ENCODE data around the gene SCNM1.
"Not testable (repeated sequence)": the region's sequence is repeated elsewhere in the genome, so short reads cannot be mapped to it uniquely, and the experiment has no call there.

Gene SCNM1

GRCh38 chr1:151146412-151147131 lies 19.4 kb upstream of the SCNM1 start, which contains the start of gene SEMA6C:
TSS of gene SEMA6C (minus strand) at chr1:151146631. CDS start at chr1:151142621, 4,010 bp downstream.
- DNase-seq (ENCODE audit: low read depth): peak; percentile 79

GRCh38 chr1:151147132-151147503 lies 18.8 kb upstream of the SCNM1 start:
- DNase-seq (ENCODE audit: low read depth): no peak

DNA sequence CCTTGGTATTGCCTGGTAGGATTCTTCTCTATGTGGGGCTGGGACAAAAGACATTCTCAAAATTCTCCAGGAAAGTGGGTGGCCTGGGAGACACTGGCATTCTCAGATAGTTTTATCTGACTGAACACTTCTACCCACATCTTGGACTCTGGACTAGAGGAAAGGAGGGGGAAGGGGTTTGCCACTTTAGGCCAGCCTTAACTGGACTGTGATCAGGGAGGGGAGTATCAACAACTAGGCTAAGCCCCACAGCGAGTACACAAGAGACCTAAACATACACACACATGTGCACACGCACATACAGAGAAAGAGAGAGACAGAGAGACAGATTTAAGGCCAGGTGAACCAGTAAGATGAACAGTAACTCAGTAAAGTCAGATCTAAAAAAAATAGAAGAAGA lies 18.3 kb upstream of the SCNM1 start:
- DNase-seq (ENCODE audit: low read depth): no peak

DNA sequence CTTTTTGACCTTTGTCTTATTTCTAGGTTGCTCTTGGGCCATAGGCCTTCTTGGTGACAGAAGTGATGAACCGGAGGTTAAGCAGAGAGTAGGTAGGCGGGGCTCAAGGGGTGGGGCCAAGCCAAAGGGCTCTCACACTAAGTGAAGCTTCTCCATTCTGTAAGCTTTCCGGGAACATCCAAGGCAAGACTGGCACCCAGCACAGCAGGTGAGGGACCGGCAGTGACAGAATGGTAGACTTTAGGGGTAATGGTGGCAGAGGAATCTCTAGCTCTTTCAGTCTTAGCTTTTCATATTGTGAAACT lies 9.5 kb upstream of the SCNM1 start, which contains the start of gene TNFAIP8L2:
Gene TNFAIP8L2 (plus strand): TSS at position 135 of the 305 bp plus-strand sequence. CDS start 2,049 bp downstream, outside the sequence.
- peak; percentile 69 for DNase-seq (ENCODE audit: low read depth)

- DNase-seq (ENCODE audit: low read depth): peak; percentile 31
Measured at GRCh38 chr1:151157067-151157531, 8.8 kb upstream of the SCNM1 start.

DNA sequence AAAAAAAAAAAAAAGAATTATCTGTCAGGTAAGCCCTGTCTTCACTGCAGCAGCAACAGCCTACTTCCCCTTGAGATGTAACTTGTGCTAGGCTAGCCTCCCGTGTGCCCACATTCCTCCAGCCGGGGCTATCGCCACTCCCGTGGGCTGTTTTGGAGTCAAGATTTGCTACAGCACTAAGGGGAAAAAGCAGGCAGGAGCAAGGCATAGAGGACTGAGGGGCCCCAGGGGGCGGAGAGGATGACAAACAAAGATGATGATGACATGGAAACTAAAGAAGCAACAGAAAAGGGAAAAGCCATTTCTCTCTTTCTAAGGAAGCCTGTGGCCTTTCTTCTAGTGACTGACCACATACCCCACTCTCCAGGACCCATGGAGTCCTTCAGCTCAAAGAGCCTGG lies 7.6 kb upstream of the SCNM1 start:
- no peak for DNase-seq (ENCODE audit: low read depth)

DNA sequence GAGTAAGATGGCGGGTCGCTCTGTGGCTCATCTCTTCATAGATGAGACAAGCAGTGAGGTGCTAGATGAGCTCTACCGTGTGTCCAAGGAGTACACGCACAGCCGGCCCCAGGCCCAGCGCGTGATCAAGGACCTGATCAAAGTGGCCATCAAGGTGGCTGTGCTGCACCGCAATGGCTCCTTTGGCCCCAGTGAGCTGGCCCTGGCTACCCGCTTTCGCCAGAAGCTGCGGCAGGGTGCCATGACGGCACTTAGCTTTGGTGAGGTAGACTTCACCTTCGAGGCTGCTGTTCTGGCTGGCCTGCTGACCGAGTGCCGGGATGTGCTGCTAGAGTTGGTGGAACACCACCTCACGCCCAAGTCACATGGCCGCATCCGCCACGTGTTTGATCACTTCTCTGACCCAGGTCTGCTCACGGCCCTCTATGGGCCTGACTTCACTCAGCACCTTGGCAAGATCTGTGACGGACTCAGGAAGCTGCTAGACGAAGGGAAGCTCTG lies 7.1 kb upstream of the SCNM1 start:
- no peak for DNase-seq (ENCODE audit: low read depth)

DNA sequence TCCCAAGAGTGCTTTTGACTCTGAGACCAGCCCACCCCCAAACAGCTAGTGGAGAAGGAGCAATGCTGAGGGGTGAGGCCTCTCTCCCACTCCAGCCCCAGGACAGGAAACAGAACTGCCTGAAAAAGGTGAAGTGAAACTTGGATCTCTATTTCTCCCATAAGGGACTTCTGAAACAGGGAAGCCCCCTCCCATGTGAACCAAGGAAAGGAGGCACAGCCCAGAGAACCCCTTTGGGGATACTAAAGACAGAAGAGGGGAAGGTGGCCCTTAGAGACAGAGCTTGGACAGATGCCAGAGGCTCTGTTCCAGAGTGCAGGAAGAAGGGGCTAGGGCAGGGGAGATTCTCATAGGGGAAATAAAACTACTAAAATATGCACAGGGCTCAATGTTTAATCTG lies 6.6 kb upstream of the SCNM1 start:
- no peak for DNase-seq (ENCODE audit: low read depth)

DNA sequence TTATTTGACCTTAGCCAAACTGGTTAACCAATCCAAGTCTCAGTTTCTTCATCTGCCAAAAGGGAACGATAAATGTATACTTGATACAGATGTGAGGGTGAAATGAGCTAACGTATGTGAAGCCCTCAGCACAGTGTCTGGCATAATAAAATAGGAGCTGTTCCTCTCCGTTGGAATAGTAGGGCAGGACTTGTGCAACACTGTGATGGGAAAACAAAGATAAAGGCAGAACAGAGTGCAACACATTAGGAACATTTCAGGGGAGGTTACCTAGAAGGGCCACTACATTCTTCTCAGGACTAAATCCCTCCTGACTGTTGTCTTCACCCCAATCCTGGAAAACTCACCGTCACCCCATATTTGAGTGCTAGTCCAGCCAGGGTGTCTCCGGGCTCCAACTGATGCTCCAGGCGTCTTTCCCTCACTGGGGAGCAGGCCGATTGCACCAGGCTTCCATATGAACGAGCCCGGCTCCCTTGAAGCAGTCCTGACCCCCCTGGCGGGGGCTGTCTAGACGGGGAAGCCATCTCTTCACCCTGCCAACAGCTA lies 1.1 kb upstream of the SCNM1 start:
- DNase-seq (ENCODE audit: low read depth): no peak

DNA sequence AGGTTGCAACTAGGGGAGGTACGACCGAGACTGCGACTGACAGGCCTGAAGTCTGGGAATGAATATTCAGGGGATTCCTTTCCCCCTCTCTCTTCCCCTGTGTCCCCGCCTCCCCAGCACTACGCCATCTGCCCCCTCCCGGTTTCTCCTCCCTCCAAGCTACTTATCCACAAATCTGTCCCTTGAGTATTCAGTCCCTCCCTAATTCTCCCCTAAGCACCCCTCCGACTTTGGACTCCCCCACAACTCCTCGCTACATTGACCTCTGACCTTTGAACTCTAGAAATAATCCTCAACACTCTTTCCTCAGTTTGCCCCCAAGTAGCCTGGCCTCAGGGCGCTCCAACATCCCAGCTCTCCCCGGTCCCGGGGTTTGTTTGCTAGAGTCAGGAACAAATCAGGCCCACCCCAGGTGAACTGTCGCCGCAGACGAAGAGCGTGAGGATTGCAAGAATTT lies 635 bp upstream of the SCNM1 start:
- no peak for DNase-seq (ENCODE audit: low read depth)

- no peak for DNase-seq (ENCODE audit: low read depth)
Measured at GRCh38 chr1:151166505-151166956, 587 bp downstream of the SCNM1 start.

- DNase-seq (ENCODE audit: low read depth): no peak
Measured at GRCh38 chr1:151167116-151167515, 1.2 kb downstream of the SCNM1 start.

GRCh38 chr1:151171190-151171589 lies 5.2 kb downstream of the SCNM1 start:
- DNase-seq (ENCODE audit: low read depth): no peak

- DNase-seq (ENCODE audit: low read depth): no peak
Measured at GRCh38 chr1:151175041-151175741, 9.2 kb downstream of the SCNM1 start.

GRCh38 chr1:151175863-151176262 lies 9.9 kb downstream of the SCNM1 start, which contains the start of gene TMOD4:
TSS of gene TMOD4 (minus strand) at chr1:151175981. CDS start at chr1:151174875, 1,106 bp downstream.
- no peak for DNase-seq (ENCODE audit: low read depth)

GRCh38 chr1:151176514-151177045 lies 10.6 kb downstream of the SCNM1 start:
- DNase-seq (ENCODE audit: low read depth): no peak

- DNase-seq (ENCODE audit: low read depth): no peak
Measured at GRCh38 chr1:151184211-151184610, 18.3 kb downstream of the SCNM1 start.

GRCh38 chr1:151187205-151187604 lies 21.3 kb downstream of the SCNM1 start:
- DNase-seq (ENCODE audit: low read depth): no peak

DNA sequence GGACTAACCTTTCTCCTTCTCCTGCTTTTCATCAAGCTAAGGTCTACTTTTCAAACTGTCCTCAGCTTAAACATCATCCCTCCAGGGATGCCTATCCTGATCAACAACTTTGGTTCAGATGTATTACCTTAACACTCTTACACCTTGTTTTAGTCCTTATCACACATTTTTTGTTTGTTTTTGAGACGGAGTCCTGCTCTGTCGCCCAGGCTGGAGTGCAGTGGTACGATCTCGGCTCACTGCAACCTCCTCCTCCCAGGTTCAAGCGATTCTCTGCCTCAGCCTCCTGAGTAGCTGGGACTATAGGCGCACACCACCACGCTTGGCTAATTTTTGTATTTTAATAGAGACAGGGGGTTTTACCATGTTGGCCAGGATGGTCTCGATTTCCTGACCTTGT lies 22.7 kb downstream of the SCNM1 start:
- not testable (repeated sequence) for DNase-seq (ENCODE audit: low read depth)

GRCh38 chr1:151189637-151190445 lies 23.9 kb downstream of the SCNM1 start, which contains the start of gene VPS72:
TSS of gene VPS72 (minus strand) at chr1:151190197. CDS start at chr1:151190121, 76 bp downstream.
- DNase-seq (ENCODE audit: low read depth): peak; percentile 76

- DNase-seq (ENCODE audit: low read depth): no peak
Measured at GRCh38 chr1:151192047-151192446, 26.1 kb downstream of the SCNM1 start.
